Measurements from ENCODE around the gene PCNX1.

Gene PCNX1

GRCh38 chr14:70897464-70897863 lies 9.8 kb upstream of the PCNX1 start:
- TF ChIP-seq TEAD4 (IDR thresholded peaks at IDR 0.05) (no peak), EP300 (IDR thresholded peaks at IDR 0.05; ENCODE audit: borderline replicate concordance) (no peak), RAD21 (IDR thresholded peaks at IDR 0.05; ENCODE audit: low read depth) (no peak), NFIC (IDR thresholded peaks at IDR 0.05) (no peak), CREB1 (IDR thresholded peaks at IDR 0.05; ENCODE audit: low read depth) (no peak), ZBTB7A (IDR thresholded peaks at IDR 0.05; ENCODE audit: low read depth) (no peak), EGR1 (IDR thresholded peaks at IDR 0.05) (no peak), CEBPB (IDR thresholded peaks at IDR 0.05) (no peak), TCF12 (IDR thresholded peaks at IDR 0.05; ENCODE audit: low read depth) (no peak), TAF1 (IDR thresholded peaks at IDR 0.05; ENCODE audit: low read depth) (no peak), MAX (IDR thresholded peaks at IDR 0.05) (no peak), FOXM1 (IDR thresholded peaks at IDR 0.05; ENCODE audit: borderline replicate concordance, low read depth) (no peak), REST (IDR thresholded peaks at IDR 0.05; ENCODE audit: low read depth) (no peak), YY1 (IDR thresholded peaks at IDR 0.05; ENCODE audit: low read depth) (no peak), USF1 (IDR thresholded peaks at IDR 0.05) (no peak)

GRCh38 chr14:70898111-70898745 lies 9.0 kb upstream of the PCNX1 start:
- no peak for TF ChIP-seq MAX (IDR thresholded peaks at IDR 0.05)
- no peak for TF ChIP-seq TCF12 (IDR thresholded peaks at IDR 0.05; ENCODE audit: low read depth)
- TF ChIP-seq EP300 (IDR thresholded peaks at IDR 0.05; ENCODE audit: borderline replicate concordance), result no peak
- no peak for TF ChIP-seq CREB1 (IDR thresholded peaks at IDR 0.05; ENCODE audit: low read depth)
- TF ChIP-seq CEBPB (IDR thresholded peaks at IDR 0.05), result no peak
- no peak for TF ChIP-seq EGR1 (IDR thresholded peaks at IDR 0.05)
- no peak for TF ChIP-seq ZBTB7A (IDR thresholded peaks at IDR 0.05; ENCODE audit: low read depth)
- TF ChIP-seq RAD21 (IDR thresholded peaks at IDR 0.05; ENCODE audit: low read depth), result no peak
- TF ChIP-seq TEAD4 (IDR thresholded peaks at IDR 0.05), result no peak

GRCh38 chr14:70901269-70901668 lies 6.0 kb upstream of the PCNX1 start:
- TF ChIP-seq ZBTB7A (IDR thresholded peaks at IDR 0.05; ENCODE audit: low read depth), result no peak
- TF ChIP-seq NFIC (IDR thresholded peaks at IDR 0.05), result no peak
- no peak for TF ChIP-seq TCF12 (IDR thresholded peaks at IDR 0.05; ENCODE audit: low read depth)
- TF ChIP-seq RAD21 (IDR thresholded peaks at IDR 0.05; ENCODE audit: low read depth), result no peak

GRCh38 chr14:70902184-70902583 lies 5.1 kb upstream of the PCNX1 start:
- TF ChIP-seq ZBTB7A (IDR thresholded peaks at IDR 0.05; ENCODE audit: low read depth) (no peak), RAD21 (IDR thresholded peaks at IDR 0.05; ENCODE audit: low read depth) (no peak), REST (IDR thresholded peaks at IDR 0.05; ENCODE audit: low read depth) (no peak), TAF1 (IDR thresholded peaks at IDR 0.05; ENCODE audit: low read depth) (no peak), YY1 (IDR thresholded peaks at IDR 0.05; ENCODE audit: low read depth) (no peak), CEBPB (IDR thresholded peaks at IDR 0.05) (no peak), EGR1 (IDR thresholded peaks at IDR 0.05) (no peak), NFIC (IDR thresholded peaks at IDR 0.05) (no peak), USF1 (IDR thresholded peaks at IDR 0.05) (no peak), TEAD4 (IDR thresholded peaks at IDR 0.05) (no peak)

GRCh38 chr14:70904373-70904772 lies 2.9 kb upstream of the PCNX1 start:
- TF ChIP-seq NFIC (IDR thresholded peaks at IDR 0.05), result no peak
- no peak for TF ChIP-seq CREB1 (IDR thresholded peaks at IDR 0.05; ENCODE audit: low read depth)

- TF ChIP-seq TAF1 (IDR thresholded peaks at IDR 0.05; ENCODE audit: low read depth) (no peak), TCF12 (IDR thresholded peaks at IDR 0.05; ENCODE audit: low read depth) (no peak), EP300 (IDR thresholded peaks at IDR 0.05; ENCODE audit: borderline replicate concordance) (no peak), MAX (IDR thresholded peaks at IDR 0.05) (no peak), CEBPB (IDR thresholded peaks at IDR 0.05) (no peak), CREB1 (IDR thresholded peaks at IDR 0.05; ENCODE audit: low read depth) (no peak), YY1 (IDR thresholded peaks at IDR 0.05; ENCODE audit: low read depth) (no peak), FOXM1 (IDR thresholded peaks at IDR 0.05; ENCODE audit: borderline replicate concordance, low read depth) (no peak), ZBTB7A (IDR thresholded peaks at IDR 0.05; ENCODE audit: low read depth) (no peak), NFIC (IDR thresholded peaks at IDR 0.05) (no peak), RAD21 (IDR thresholded peaks at IDR 0.05; ENCODE audit: low read depth) (no peak), EGR1 (IDR thresholded peaks at IDR 0.05) (no peak), REST (IDR thresholded peaks at IDR 0.05; ENCODE audit: low read depth) (no peak)
These were observed 2.0 kb upstream of the PCNX1 start for GRCh38 chr14:70905301-70905700.

Measured in Ishikawa (cell line).